HT1080 (cell line): Measurements from ENCODE around the gene UBE2D1. TPM values are rescaled to one million over a fixed set of nuclear protein-coding genes. Genes with fewer than 3 reads are reported as not detected.
"Not testable (repeated sequence)": the region's sequence is repeated elsewhere in the genome, so short reads cannot be mapped to it uniquely, and the experiment has no call there.

ENCODE experiments used
- DNase-seq: peaks from one replicate; pipeline ENCODE4 v3.0.0-alpha.2; 2015; ENCODE audit warnings: low read depth
- total RNA-seq: library from RNA; depleted of rRNA; stranded (reverse); fragments of >200 nt; shearing (Covaris generic); gene quantifications from 2 replicates; pipeline ENCODE4 v1.2.3, GENCODE V29; 2014

The UBE2D1 gene
- total RNA-seq, 1 experiment from 2014 or later: 18.2 TPM

DNA sequence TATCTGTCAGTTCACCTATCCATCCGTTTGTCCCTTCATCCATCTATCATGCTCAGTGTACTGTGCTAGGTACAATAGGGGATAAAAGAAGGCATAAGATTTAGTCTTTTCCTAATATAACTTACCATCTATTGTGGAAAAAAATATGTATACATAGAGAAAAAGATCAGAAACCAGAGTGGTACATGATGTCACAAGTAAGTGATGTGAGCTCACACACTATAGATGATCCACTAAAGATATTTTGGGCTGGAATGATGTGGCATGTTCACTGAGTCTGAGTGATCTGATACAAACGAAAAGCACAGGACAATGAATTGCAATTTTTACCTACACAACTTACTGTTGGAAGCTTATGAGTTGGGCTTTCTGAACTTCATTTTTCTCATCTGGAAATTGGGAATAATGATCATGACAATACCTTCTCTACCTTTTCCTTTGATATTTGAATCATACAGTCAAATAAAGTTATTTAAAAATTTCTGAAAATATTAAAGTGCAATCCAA is 47.7 kb downstream of the UBE2D1 start:
- no peak for DNase-seq

DNA sequence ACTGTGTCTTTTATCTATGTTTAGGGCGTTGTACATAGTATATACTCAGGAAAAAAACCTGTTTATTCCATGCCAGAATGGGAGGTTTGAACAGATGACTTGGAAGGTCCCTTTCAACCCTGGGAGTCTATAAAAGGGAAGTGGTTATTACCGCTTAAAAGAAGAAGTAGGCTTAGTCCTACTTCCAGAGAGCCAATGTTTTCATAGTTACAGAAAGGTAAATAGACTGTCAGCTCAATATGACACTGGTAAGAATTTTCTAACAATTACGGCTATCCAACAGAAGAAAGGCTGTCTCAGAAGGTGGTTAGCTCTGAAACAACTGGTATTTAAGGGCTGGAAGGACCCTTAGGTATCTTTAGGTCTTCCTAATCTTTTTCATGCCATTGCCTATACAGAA is 49.3 kb downstream of the UBE2D1 start:
- DNase-seq: peak; percentile 28

DNA sequence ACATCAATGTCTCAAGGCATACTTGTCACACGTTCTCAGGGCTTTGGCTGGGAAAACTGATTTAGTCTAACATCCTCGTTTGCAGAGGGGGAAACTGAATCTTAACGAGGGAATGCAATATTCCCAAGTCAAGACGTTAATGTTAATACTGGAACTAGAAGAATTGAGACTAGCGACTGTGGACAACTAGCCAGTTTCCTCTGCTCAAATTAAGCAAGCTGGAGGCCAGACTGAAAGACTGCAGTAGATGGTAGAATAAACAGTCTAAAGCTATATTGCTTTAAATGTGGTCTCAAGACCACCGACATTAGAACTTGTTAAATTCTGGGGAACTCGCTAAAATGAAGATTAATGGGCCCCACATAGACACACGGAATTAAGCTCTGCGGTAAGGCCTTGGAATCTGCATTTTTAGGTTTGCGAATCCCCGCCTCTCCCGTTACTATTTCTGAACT is 49.8 kb downstream of the UBE2D1 start:
- no peak for DNase-seq

DNA sequence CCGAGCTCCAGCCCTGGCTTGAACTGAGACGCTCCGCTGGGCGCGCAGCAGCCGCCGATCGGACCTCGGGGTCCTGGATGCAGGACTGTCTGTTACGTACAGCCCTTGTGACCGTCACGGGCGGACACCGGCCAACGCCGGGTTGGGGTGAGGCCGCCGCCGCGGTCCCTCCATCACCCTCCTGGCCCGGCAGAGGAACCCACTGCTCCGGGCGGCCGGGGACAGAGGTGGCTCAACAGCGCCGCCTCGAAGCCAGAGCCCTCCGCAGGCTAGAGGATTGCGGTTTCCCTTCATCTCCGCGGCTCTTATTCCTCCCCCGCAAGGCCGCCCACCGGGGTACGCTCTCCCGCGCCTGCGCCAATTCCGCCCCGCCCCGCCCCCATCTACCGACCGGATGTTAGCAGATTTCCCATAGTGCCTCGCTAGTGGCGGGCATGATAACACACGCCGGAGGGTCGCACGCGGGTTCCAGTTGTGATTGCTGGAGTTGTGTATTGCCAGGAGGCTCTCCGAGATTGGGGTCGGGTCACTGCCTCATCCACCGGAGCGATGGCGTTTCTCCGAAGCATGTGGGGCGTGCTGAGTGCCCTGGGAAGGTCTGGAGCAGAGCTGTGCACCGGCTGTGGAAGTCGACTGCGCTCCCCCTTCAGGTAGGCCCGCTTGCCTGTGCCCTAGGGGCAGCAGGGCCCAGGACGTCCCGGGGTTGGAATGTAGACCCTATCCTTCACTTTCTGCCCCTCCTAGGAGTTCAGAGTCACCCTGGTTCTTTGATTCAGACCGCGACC is 50.4 kb downstream of the UBE2D1 start, which contains the start of gene TFAM:
Gene TFAM, plus strand, starts transcription at position 412 of the 785 bp plus-strand sequence. Its CDS starts 138 bp downstream, at position 550.
- DNase-seq: peak; percentile 93

DNA sequence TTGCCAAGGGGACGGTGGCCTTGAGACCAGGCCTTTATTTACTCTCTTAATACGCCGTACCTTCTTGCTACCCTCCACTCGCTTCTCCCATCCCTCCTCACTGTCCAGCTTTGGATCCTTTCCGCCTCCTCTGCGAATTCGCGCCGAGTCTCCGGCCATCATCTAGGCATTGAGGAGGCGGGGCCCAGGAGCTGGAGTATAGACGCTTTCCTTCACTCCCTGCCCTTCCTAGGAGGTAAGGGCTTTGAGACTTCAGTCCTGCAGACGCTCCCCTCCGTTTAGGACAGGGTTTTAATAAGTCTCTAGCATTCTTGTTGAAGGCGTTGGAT is 50.9 kb downstream of the UBE2D1 start:
- DNase-seq: no peak

DNA sequence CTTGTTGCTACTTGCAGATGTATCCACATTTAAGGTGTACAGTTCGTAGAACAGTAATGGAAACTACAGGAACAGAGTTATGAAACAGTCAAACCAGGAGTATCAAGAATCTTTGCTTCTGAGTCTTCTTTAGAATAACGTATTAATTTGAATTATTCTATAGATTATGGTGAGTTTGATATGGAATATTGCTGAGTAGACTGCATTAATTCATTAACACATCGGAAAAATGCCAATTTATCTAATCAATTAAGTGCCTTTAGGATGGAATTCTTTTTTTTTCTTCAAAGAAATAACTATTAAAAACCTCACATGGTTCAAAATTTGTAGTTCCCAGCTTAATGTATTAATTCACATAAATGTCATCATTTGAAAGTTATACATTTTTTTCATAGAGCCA is 54.2 kb downstream of the UBE2D1 start:
- DNase-seq: no peak

DNA sequence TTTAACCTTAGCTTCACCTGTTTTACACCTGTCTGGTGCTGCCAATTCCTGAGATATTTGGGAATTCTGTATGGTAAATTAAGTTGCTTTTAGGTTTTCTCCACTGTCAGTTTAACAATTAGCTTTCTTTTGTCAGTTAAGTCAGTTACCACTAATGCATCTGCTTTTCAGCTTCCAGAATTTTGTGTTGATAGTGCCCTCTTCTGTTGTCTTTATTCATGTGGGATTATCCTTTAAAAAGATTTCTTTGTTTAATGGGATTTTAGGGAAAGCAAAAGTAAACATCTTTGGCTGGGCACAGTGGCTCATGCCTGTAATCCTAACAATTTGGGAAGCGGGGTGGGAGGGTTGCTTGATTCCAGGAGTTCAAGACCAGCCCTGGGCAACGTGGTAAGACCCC is 58.5 kb downstream of the UBE2D1 start:
- DNase-seq: no peak

DNA sequence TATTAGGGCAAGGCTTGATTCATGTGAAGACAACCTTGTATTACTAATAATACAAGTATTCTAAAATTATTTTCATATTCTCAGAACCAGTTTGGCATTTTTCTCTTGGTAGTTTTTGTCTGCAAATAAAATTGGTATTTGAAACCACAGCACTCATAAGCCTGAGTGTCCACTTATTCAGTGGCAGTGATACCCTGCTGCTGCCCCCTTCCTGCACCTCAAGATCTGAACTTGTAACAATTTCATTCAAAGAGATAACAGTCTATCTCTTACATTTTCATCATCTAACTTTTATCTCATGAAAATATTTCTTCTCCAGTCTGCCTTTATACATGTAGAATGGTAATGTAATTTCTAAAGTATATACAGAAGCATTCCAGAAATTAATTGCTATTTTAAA is 59.7 kb downstream of the UBE2D1 start:
- no peak for DNase-seq

DNA sequence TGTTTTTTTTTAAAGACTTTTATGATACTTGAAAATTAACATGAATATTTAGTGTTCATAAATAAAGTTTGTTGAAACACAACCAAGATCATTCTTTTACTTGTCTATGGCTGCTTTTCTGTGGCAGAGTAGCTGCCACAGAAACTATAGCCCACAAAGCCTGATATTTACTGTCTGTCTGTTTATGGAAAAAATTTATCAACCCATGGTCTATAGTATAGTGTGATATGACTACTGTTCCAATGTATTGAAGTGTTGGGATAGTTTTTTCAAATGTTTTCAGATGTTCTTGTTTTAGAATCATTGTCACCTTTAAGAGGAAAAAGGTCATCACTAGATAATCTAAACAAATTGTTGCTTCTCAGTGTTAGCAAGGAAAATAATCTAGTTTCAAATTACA is 61.3 kb downstream of the UBE2D1 start:
- no peak for DNase-seq

DNA sequence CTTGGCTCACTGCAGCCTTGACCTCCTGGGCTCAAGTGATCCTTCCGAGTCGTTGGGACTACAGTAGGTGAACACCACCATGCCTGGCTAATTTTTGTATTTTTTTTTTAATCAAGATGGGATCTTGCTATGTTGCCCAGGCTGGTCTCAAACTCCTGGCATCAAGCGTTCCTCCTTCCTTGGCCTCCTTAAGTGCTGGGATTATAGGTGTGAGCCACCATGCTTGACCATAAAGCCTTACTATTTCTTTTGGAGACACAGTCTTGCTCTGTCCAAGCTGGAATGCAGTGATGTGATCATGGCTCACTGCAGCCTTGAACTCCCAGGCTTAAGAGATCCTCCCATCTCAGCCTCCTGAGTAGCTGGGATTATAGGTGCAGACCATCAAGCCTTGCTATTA is 63.0 kb downstream of the UBE2D1 start:
- no peak for DNase-seq

DNA sequence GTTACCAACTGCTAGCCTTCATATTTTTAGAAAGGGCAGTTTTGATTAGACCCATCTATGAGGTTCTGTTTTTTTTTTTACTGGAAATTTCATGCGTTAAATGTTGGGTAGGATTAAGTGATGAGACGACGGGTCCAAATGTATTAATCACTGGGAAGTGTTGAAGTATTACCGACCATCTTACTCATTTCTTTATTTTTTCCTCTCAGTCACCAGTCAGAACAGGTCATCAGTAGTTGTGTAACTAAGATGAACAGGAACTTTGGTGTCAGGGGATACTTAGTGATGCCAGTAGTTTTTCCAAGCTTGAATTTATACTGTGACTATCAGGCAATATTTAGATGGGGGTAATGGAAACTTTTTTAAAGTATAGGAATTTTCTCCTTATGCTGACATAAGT is 64.6 kb downstream of the UBE2D1 start:
- DNase-seq: peak; percentile 23

DNA sequence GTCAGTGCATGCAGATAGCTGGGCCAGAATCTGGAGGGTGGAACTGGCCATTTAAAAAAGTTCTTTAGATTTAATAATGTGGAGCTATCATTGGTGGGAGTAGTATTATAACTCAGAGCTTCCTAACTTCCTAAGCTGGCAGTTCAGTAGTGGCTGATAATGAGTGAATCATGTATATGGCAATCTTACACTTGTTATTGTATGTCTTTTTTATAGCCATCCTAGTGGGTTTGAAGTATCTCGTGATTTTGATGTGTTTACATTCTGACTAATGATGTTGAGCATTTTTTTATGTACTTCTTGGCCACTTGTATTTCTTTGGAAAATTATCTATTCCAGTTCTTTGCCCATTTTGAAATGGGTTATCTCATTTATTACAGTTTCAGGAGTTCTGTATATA is 65.8 kb downstream of the UBE2D1 start:
- DNase-seq: peak; percentile 36

DNA sequence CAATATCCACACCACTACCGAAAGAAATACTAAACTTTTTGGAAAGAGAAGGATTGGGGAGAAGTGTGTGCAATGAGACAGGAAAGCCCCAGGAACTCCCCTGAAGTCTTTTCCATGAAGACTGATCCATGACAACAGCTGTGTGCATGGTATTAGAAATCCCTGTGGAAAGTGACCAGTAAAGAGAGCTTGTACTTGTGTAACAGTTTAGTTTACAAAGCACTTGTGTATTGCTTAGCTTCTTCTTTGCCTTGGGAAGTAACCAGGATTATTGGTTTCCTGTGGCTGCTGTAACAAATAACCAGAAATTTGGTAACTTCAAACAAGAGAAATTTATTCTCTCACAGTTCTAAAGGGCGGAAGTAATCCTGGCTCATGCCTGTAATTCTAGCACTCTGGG is 69.2 kb downstream of the UBE2D1 start:
- no peak for DNase-seq

DNA sequence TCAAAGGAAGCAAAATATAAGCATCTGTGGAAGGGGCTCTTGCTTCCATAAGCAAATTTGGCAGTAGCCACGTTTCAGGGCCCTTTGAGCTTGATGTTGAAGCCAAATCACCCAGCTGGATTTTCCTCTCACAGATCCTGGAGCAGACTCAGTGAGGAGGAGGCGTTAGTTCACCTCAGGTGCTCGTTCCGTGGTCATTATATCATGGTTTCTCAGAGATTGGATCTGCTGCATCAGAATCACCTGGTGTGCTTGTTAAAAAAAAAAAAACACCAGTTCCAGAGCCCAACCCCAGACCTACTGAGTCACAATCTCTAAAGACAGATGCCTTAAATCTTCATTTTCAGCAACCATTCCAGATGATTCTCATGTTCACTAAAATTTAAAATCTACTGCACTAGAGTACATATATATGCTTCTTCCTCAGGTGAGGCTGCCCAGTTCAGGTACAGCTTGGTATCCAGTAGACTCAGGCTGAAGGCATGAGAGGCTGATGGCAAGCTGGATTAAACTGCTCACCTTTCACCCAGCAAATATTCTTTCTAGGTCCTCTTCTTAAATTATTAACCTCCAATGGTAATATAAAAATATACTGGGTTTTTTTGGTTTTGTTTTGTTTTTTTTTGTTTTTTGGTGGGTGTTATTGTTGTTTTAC is 75.3 kb downstream of the UBE2D1 start:
- DNase-seq: no peak

DNA sequence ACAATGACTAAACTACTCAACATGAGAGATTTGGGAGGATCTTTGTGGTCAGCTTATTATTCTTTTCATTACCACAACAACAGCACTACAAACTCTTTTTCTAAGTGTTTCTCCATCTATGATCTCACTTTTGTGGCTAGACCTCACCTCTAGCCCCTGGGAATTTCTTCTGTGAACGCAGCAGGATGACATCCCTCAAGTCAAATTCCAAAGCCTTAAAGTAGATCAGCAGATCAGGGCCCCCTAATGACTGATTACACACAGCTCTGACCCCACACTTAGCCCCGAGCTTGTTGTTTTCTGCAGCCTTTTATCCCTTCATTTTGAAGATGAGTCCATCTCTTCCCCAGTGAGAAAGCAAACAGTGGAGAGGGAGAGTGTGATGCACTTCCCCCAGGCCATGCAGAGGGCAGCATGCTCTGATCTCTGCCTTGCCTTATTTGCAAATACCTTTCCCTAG is 77.7 kb downstream of the UBE2D1 start:
- DNase-seq: peak; percentile 78

DNA sequence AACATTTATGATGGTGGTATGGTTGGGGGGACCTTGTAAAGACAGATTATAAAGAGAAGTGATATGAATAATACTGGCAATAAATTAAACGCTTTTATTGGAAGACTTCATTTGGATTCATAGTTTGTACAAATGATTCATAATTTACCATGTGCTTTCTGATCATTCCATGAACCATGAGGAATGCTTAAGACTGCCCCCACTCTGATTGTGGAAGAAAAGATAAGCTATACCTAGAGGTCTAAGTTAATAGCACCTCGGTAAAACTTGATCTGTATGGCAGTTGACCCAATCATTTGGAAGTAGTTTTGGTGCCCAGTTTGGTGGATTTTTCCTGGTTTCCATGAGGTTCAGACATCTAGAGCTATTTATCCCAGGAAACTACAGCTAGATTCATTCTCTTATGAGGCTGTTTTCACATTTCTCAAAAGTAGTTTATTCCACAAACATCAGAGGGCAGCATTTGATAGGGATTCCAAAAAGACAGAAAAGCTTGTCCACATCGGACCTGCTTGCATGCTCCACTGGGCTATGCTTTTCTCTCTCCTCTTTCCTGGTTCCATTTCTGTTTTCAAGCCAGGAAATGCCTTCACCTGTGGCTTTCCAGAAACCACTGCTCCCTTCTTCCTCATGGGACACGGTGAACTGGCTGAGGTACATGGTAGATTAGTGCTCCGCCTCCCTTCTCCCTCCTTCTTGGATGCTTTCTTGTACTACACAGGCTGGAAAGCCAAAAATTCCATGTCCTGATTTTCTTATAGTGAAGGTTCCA is 79.7 kb downstream of the UBE2D1 start:
- DNase-seq: peak; percentile 70

DNA sequence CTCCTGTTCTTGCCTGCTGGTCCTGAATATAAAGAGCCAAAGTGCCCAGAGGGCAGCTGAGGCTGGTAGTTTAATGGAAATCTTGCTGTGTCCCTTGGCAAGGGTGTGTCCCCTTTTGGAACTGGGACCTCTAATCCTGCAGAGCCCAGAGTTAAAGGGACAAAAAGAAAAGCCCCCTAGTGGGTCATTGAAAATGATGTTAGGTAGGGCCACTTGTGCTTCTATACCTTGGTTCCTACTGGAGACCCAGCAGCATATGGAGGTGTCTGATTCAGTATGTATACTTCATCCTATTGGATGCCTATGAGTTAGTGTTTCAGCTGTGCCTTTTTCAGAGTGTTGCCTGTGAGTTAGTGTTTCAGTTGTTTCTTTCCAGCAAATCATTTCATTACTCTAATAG is 81.0 kb downstream of the UBE2D1 start:
- no peak for DNase-seq

DNA sequence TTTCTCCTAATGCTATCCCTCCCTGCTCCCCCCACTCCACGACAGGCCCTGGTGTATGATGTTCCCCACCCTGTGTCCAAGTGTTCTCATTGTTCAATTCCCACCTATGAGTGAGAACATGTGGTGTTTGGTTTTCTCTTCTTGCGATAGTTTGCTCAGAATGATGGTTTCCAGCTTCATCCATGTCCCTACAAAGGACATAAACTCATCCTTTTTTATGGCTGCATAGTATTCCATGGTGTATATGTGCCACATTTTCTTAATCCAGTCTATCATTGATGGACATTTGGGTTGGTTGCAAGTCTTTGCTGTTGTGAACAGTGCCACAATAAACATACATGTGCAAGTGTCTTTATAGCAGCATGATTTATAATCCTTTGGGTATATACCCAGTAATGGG is 83.1 kb downstream of the UBE2D1 start:
- DNase-seq: not testable (repeated sequence)
